Esophagus squamous epithelium (tissue), 4 donors: ENCODE measurements around the gene VAPB.

Source experiments
- CTCF ChIP-seq, 6 experiments: fragments of 450-650 bp in 4 of 6; fragments of 200-600 bp in 2 of 6; sonication (generic) in 2 of 6; IDR thresholded peaks; one replicate each; pipeline ENCODE4 v1.5.1; 2016 to 2019; ENCODE audit warnings: antibody characterized with exemption in 6 of 6, mild to moderate bottlenecking in 4 of 6, moderate library complexity in 4 of 6
- POLR2A ChIP-seq, 4 donors: fragments of 450-650 bp; IDR thresholded peaks; one replicate each; pipeline ENCODE4 v1.6.1; 2017; ENCODE audit warnings: antibody characterized with exemption in 4 of 4, mild to moderate bottlenecking in 4 of 4, moderate library complexity in 3 of 4

- TF ChIP-seq CTCF (IDR thresholded peaks at IDR 0.05): no peak
- no peak for TF ChIP-seq POLR2A (IDR thresholded peaks at IDR 0.05)
These were observed 103.9 kb downstream of the VAPB start for GRCh38 chr20:58492795-58493524.
